GM21529 (cell line): ENCODE measurements around the gene MCF2L2.

ENCODE experiments used
- ATAC-seq: cut with Tn5 transposase; IDR thresholded peaks from one replicate; pipeline ENCODE4 v1.9.1; 2021; ENCODE audit not compliant: unreplicated experiment

Gene MCF2L2

DNA sequence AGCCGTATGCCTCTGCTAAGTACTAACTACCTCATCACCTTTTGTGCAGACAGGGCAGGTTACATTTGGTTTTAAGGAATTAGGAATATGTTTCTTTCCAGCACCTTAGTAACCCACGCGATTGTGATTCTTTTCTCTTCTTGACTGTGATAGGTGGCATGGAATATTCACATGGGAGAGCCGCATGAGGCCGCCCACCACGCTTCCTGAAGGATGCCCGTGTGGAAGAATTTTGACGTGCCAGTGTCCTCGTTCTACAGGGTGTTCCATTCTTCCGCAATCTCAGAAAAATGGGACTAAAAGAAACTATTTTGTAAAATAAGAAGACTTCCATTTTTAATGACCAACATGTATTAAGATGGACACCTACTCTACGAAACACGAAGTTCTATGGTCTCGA lies 159.1 kb downstream of the MCF2L2 start:
- ATAC-seq, result no peak

DNA sequence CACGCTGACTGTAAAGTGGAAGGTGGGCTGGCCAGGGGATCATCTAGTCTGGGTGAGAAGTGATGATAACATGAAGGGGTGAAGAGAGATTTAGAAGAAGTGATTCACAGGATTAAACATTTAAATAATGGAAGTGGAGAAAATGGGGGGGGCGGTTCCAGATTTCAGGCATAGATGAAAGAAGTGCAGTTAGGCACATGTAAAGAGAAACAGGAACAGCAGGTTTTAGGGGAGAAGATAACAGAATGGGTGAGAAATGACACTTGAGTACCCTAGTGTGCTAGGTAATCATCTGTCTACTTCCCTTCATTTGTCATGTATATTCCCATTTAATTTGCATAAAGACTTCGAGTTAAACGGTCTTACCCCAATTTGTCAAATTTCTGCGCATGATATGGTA lies 160.1 kb downstream of the MCF2L2 start:
- ATAC-seq, result no peak

DNA sequence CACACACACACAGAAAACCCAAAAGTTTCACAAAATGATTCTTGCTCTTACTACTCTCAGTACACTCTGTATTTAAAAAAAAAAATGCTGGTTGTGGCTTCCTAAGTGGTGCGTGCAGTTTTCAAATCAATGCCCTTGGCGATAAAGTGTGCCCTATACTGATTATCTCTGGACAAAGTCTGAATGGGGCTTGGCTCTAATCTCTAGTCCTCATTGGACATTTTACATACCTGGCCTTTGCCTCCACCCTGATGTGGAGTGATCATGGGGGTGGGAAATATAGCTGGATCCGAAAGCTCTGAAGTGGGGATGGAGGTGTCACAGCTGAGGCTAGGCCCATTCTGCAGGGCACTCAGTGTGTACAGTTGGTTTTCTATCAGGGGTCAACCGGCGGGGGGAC lies 161.3 kb downstream of the MCF2L2 start:
- ATAC-seq, result no peak

DNA sequence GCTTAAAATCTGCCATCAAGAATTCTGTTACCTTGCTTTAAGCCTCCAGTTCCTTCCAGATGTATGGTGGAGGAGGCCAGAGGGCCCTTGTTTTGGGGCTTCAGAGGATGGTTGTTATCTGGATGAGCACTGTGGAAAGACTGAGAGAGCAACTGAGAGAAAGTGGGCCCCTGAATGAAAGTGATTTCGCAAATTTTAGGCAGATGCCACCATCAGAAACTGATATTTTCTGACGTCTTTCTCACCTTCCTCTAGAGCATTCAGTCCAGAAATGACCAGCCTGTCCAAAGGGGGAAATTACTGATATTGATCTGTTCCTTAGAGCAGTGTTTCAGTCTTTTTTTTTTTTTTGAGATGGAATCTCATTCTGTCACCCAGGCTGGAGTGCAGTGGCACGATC lies 162.0 kb downstream of the MCF2L2 start:
- ATAC-seq, result no peak

DNA sequence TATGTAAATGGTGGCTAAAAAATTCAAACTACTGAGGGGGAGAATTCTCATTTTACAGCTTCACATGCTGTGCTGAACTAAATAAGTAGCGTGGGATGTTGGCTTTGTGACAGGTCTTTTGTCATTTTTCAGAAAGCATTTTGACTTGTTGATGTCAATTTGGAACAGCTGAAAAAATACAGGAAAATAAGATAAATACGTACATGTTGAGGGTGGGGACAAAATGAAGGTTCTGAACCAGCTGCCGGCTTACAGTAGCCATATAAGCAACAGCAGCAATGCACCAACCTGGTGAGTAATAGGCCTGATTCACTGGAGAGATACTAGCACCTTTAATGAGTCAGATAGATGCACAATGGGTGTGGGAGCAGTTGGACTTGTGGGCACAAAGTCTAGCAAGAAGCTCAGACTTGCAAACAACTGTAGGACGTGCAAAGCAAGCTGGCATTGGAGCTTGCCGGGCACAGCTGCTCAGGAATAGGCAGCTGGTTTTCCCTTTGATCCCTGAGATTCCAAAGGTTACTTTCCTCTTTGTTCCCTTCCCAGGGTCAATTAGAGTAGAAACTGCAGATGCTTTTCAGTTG lies 162.5 kb downstream of the MCF2L2 start:
- ATAC-seq, result no peak

DNA sequence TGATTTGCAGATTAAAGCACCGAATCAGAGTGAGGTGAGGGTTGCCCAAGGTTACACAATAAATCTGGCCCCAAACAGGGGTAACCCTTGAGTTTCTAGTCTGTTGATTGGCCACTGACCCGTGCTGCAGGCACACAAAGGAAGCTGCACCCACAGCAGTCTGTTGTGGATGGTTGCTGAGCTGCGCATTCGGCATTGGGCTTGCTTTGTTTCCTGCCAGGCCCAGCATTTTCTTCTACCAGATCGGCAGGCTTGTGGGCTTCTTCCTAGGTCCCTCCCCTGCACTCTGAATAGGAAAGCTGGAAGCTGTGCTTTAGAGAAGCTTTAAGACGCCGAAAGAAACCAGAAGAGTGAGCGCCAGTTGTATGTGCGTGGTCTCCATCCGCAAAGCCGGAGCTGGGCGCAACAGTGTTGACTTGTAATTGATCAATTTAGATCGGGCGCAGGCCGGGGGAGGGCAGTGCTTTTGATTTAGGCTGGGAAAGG lies 163.2 kb downstream of the MCF2L2 start:
- no peak for ATAC-seq

DNA sequence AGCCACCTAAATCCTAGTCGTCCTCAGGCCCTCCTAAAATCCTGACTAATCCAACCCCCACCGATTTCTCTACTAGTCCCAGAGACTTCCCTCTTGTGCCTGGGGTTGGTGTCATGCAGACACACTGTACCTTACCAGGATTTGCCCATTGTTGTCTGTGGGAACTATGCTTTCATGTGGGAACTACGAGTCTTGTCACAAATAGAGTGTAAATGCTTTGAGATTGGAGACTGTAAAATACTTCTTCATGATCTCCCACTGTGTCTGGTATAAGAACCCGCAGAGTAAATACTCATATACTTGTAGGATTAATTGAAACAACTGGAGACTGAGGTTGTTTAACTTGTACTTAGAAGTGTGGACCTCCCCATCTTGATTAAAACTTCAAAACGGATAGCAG lies 164.2 kb downstream of the MCF2L2 start:
- ATAC-seq, result no peak

DNA sequence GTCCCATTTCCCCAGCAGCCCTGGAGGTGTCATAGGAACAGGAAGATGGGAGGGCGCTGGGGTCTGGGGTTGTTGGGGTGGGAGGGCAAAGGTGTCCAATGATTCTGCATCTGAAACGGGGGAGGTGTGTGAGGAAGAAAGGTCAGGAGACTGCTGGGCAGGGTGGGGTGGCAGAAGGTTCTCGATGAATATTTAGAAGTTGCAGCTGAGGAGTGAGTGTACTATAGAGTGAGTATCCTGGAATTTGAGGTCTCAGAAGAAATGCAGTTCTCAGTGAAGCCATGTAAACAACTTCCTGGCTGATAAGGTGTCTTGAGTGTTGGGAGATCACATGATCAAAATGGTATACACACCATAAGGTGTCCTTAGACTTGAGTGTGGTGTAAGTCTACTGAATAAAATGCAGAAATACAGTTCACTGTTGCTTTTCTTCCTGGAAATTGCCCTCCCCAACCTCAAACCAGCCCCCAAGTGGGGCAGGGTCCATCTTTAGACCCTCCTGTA lies 165.5 kb downstream of the MCF2L2 start:
- ATAC-seq, result no peak

DNA sequence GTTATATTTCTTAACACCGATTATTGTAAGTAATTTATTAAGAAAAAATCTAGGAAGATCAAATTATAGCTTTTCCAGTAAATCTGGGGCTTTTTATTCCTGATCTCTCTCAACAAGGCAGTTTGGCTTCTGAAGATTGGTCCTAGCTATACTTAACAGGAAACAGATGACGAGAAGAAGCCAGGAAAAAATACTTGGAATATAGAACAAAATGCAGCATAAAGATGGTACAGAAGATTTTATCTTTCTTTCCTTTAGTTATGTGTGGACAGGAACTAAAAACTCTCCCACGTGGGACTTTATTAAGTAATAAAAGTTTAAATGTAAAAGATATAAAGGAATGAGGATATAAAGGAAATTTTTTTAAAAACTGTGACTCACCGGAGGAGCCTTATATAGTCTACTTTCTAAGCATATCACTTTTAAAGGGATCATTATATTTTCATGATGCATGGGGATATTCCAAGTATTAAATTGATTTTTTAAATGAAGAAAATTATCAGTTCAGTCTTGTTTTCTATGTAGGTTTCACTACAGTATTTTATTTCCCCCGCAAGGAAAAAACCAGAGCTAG lies 167.2 kb downstream of the MCF2L2 start:
- ATAC-seq, result no peak

DNA sequence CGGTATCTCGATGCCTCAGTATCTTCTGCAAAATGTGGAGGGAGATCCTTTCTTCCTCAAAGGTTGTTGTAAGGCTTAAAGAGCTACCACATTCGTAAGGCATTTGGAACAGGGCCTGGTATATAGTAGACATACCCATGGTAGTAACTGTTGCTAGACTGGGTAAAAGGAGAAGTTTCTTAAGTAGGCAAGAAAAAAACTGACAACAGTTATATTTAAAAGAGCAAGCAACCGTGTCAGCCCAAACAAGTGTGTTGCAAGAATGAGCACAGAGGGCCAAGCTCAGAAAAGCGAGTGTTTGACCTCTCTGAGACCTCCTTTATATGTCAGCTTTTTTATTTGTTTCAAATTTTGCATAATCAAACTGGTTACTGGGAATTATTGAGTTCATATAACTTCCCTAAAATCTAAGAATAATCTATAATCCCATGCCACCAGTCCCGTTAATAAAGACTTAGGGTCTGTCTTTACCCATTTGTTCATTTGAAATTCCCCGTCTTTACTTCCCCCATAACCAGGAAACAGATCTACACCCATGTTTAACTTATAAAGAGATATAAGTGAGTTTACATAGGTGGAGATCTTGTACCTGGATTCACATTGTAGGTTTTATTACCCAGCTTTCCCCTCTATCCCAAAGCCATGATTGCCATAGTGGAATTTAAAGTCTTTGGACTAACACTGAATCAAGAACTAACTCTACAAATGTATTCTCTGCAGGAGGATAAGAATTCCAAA lies 168.1 kb downstream of the MCF2L2 start:
- ATAC-seq, result no peak

DNA sequence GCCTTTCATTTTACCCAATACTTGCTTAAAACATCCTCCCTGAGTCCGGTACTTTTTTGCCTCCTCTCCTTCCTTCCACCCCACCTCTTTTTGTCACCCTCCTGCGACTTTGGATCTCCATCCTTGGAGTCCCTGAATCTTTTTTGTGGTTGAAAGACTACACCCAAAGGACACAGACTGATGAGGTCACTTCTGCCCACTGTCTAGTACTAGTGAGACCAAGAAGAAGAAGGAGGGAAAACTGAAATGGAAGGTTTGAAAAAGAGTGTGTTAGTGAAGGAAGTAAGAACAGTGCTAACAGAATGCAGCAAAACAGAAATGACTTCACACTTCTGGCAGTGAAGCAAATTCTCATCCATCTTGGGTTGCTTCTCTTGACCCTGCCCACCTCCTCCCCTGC lies 168.8 kb downstream of the MCF2L2 start:
- ATAC-seq, result no peak

DNA sequence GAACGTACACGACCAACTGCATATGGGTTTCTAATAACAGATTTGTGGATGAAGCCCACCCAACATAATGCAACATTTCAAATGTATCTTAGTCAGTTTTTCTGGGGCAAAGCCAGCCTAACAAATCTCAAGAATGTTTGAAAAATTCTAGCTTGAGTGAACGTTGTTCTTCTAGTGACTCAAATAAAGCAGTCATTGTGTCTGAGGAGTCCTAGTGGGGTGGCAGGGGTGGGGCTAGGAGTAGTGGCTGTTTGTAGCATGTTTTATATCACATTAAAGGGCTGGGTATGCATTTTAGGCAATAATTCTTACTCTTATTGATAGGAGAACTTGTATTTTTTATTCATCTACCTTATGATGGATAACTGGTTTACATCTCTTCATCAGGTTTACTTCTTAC lies 169.3 kb downstream of the MCF2L2 start:
- no peak for ATAC-seq

DNA sequence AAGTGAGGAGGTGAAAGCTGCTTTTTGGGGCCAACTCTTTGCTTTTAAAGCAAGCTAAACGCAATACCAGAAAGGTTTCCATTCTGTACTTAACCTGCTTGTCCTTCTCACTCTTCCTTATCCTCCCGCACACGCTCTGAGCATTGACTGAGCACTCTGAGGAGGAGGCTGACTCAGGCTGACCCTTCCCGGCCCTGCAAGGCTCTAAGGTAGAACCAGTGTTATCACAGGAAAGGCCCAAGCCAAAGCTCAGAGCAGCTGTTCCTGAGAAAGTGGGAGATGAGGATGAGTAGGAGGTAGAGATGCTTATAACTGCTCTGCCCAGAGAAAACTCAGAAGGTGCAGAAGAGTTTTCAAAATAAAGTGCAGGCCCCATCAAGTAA lies 173.1 kb downstream of the MCF2L2 start:
- ATAC-seq, result no peak

DNA sequence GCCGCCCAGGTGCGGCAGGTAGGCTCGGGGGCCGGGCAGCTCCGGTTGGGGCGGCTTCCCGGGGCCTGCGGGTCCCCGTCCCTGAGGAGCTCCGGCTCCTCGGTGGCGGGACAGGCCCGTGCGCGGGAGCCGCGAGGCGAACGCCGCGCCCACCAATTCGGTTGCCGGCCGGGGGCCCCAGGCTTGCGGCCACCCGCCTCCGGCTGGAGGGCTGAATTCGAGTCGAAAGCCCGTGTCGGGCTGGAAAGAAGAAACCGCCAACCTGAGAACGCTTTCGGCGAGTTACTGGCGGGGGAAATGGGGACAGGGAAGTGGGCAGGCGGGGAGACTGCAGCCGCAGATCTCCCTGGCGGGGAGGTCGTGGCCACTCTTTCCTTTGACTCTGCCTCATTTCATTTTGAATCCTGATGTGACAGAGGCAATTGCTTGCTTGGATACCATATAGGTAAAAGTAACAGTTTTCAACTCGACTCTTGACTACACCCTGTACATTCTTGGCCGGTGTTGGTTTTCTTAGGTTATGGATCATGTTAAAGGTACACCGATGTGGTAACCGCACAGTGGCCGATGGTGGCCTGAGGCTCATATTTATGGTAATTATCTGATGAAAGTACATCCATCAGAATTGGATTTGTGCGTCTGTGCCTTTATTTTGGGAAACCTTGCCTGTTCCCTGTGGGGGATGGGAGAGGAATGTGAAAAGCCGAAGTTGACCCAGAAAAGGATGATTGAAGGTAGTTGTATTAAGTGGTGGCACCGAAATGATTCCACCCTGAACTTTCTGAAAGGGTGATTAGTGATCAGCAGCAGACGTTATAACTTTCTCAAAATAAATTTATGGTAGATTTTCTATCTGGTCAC lies 173.7 kb downstream of the MCF2L2 start:
- no peak for ATAC-seq

DNA sequence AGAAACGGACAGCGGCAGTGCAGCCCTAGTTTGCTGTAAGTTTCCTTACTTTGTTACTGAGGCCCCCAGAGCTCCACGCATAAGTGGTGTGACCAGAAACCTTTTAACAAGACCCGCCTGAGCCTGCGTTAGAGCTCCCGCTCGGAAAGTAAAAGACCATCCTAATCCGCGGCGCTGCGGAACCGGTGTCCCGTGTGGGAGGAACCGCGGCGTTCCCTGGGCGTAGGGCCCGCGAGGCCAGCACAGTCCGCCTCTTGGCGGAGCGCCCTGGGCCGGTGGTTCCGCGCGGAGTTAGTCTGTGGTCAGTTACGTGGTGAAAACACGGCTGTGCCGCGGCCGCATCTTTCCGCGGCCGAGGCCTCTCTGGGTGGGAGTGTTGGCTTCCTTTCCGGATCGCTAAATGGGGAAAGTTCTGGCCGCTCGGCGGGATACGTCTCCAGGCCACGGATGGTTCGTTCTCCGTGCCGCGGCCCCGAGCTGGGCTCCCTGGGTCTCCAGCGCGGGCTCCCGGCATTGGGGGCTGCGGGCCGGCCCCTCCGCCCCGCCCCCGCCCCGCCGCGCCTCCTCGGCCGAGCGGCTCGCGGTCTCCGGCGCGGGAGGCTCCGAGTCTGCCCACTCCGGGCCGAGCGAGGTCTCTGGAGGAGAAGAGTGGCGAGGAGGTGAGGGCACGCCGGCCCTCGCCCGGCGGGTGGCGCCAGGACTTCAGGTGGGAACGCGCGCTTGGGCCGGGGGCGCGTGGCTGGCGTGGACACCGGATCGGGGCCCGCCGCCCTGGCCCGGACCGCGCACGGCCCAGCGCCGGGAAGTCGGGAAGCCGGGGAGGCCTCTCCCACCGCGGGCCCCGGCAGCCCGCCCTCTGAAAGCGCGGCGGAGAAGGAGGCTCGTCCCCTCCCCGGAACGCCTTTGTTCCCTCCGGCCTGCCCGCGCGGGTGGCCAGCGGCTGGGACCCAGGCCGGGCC lies 174.6 kb downstream of the MCF2L2 start:
- no peak for ATAC-seq

DNA sequence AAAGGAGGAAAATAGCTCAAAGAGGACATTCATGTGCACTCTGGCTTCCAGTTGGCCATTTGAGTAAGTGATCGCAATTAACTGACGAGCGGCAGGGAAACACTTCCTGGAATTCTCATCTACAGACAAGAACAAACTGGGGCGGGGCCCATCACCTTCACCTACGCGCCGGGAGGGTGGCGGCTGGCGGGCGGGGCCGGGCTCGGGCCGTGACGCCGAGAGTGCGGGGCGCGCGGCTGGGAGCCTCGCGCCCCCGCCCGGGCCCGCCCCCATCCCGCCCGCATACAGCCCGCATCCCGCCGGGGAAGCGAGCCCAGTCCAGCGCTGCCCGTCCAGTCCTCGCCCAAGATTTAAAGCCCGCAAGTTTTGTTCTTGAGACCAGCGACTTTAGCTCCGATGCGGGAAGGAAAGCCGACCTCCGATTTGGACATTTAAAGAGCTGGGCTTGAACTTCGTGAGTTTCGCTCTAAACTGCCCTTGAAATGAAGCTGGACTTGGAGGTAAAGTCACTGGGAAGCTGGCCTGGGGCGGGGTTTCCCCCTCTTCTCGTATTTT lies 175.4 kb downstream of the MCF2L2 start, which contains the start of gene B3GNT5:
TSS of gene B3GNT5 (plus strand) at position 281 of the 555 bp plus-strand sequence. CDS start 16,546 bp downstream, outside the sequence.
- no peak for ATAC-seq

DNA sequence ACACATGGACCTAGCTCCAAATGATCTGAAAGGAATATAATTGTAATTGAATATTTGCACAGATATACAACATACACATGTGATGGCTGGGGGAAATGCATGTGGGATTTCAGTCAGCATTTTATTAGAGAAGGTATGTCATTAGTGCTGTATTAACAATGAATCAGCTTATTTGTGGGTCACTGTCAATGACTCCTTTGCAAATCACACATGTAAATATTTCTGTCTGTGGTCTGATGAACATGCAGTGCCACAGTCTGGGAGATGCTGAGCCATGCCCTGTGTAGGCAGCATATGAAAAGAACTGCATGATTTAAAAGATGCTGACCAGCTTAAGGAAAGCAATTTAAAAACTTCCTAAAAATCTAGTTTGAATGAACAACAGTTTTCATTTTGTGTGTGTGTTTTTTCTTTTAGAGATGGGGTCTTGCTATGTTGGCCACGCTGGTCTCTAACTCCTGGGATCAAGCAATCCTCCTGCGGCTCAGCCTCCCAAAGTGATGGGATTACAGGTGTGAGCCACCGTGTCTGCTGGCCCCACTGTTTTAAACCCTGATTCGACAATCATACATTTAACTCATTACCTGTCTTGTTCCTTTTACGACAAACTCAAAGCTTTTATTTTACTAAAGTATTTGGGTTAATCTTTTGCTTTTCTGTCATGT lies 176.2 kb downstream of the MCF2L2 start:
- ATAC-seq, result no peak

DNA sequence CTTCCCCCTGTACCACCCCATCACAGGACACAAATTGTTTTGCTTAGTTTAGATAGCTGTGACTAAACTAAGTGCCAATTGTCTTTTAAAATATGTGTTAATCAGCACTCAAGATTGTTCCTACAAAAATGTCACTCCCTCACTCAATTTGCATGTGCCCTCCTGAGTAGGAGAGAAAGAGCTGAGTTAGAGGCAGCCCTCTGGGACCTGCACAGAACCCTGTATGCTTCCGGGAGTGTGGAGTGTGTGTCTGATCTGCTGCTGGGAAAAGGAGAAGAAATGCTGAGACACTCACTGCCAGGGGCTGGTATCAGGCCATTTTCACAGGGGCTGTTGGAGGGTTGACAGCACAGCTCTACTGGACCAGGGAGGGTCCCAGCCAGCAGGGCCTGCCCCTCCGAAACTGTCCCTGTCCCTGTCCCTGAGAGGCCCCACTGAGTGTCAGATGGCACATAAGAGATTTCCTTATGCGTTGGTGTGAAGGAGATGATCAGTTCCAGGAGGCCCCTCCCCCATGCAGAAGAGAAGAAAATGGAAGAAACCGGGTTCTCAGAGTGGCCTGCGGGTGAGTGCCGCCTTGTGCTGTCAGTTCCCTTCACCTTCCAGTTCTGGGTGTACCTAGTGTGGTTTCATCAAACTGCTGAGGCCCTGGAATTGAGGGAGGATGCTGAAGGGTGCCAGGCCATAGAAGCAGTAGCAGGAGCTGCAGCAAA lies 179.3 kb downstream of the MCF2L2 start:
- no peak for ATAC-seq
